Activated CD4-positive, alpha-beta T cell treated with anti-CD3 and anti-CD28 coated beads for 1 hour (primary cell): ENCODE results near the gene PDXK.

Experiments used
- DNase-seq: peaks from one replicate; pipeline ENCODE4 v3.0.0-alpha.2; 2020

Gene PDXK

DNA sequence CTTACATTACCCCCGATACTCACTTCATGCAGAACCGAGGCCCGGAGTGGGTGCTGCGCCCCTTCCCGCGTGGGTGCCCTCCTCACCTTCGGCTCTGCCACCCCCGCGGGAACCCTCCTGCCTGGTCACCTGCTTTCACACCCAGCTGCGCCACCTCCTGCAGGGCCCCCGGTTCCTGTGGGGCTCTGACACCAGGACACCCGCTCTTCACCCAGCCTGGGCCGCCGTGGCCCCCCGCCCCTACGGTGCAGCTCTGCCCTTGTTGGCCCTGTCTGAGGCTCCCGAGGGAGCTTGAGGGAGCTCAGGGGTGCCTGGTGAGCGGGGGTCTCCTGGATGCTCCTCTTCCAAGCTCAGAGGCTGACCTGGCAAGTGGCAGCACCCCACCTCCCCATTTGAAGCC, 89.4 kb downstream of the PDXK start:
- DNase-seq: no peak

- no peak for DNase-seq
These were observed 89.9 kb downstream of the PDXK start for GRCh38 chr21:43808832-43809251.

DNA sequence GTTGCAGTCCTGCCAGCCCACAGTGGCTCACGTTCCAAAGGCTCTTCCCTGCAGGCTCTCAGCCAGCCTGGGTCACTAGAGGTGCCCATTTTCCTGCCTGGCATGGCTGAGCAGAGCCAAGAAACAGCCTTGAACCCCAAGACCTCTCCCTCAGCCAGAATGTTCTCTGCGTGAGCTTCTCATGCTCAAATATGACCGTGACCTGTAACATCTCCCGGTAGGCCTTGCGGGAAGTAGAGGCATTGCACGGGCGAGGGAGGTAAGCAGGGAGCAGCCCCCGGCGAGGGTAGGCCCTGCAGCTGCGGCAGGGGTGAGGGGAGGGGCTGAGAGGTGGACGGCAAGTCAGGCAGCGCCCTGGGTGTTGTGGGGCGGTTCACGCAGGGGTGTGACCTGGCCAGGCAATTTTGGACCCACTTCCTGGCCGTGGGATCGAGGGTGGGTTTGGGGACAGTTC, 90.4 kb downstream of the PDXK start:
- no peak for DNase-seq

- DNase-seq: no peak
These were observed 91.0 kb downstream of the PDXK start for GRCh38 chr21:43809853-43810504.

- peak; percentile 78 for DNase-seq
These were observed 91.8 kb downstream of the PDXK start for GRCh38 chr21:43810505-43811261.

DNA sequence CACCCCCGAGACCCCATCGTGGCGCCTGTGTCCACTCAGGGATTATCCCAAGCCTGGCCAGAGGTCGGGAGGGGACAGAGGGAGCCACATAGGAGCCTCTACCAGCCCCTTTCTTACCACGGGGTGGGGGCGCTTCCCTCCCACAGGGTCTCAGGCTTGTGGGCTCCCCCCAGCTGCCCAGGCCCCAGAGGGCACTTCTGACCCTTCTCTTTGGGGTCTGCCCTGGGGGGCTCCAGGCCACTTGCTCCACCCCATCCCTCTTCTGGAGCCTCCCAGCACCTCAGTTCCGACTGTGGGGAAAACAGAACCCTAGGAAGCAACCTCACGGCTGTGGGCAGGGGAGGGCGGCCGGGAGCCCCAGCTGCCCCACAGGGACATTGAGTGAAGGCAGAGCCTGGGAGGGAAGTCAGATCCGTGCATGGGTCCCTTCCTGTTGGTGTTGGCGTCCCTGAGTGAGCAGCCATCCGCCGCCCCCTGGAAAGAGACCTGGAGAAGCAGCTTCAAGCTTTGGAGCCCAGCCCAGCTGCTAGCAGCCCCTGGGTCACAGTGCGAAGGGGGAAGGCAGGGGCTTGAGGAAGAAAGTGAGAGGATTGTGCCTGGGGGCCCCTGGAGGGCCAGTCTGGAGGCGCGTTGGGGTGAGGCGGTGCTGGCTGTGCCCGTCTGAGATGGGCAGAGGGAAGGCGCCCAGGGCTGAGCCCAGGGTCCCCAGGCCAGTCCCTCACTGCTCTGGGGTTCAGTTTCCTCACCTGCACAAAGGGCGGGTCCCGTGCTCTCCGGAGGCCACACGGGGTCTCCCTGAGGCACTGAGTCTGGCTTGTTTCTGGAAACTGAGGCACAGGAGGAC, 92.6 kb downstream of the PDXK start:
- no peak for DNase-seq
